NAMALWA (cell line): ENCODE measurements around the gene POLR3C.

Experiments used
- DNase-seq: peaks from one replicate; pipeline ENCODE4 v3.0.0-alpha.2; 2015; ENCODE audit warnings: low spot score

POLR3C gene

GRCh38 chr1:145871994-145872924 lies 48.3 kb downstream of the POLR3C start:
- no peak for DNase-seq

- DNase-seq = no peak
Measured at GRCh38 chr1:145874646-145875045, 50.6 kb downstream of the POLR3C start.

DNA sequence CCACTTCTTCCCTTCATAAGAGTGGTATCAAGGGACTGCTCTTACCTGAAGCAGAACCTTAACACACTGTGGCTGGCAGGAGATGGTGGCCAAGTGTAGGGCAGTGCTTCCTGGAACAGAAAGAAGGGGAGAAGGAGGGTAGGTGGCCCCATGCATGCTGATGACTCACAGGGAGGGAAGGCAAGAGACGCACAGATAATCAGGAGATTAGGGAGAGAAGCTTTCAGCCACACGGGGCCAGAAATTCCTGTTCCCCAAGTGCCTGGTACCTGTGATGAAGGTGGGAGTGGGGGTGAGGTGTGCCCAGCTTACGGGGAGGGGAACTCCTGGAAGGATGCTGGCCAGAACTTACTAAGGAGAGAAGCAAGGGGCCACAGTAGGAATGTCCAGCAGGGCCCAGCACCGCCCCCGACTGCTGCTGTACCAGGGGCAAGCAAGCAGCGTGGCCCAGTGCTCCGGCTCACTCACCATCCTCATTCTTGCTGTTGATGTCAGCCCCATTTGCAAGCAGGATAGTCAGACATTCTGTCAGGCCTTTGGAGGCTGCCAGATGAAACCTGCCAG lies 54.0 kb downstream of the POLR3C start:
- no peak for DNase-seq

DNA sequence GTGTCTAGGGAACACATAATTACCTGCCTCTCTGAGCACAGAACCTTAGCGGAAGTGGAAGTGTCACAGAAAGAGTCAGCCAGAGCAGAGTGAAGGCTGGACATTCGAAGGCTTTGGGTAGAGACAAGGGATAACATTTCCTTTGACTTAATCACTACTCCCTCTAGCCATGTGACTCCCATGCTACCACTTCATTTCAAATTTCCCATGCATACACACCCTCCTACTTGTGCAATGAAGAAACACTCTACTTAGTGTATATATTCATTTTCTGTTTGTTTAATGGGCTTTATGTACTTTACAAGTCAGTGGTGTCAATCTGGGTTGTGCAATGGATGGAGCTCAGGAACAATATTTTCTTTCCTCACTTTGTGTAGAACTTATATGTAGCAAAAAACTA lies 54.7 kb downstream of the POLR3C start:
- no peak for DNase-seq

DNA sequence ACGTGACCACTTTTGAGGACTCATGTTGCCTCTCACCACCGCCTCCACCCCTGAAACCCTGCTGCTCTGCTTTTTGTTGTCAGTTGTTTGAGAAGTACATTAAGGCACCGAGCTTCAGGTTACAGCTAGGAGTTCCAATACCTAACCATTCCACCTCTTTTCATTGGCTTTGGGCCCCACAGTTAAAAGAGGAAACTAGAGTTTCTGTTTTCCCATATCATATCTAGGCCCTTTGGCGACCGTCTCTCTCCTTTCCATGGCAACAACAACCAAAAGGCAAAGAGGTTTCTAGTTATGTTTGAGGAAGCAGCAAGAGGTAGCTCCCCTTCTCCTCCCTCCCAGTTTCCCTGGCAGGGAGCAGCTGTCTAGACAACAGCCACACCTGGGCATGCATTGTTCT lies 55.8 kb downstream of the POLR3C start:
- no peak for DNase-seq

- DNase-seq = no peak
Measured at GRCh38 chr1:145884675-145885074, 60.7 kb downstream of the POLR3C start.

DNA sequence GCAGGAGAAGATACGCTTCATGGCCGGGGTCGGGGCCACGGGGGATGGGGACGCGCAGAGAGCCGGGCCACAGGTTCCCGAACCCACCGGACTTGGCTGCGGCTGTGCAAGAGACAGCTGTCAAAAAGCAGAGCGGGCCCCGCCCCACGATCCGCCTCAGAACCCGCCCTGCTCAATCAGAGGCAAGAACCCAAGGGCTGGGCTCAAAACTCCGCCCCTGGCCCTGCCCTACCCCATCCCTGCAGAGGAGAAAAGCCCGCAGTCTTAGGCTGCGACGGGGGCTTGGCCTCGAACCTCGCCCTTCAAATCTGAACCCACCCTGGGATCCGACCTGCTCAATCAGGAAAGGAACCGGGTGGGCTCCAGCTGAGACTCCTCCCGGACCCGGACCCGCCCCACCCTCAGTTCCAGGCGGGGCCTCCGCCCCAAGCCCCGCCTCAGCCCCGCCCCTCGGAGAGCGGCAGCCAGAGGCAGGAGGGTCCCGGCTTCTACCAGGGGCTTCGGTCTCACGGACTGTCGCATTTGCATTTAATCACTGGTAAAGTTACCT lies 61.8 kb downstream of the POLR3C start, which contains the start of gene ANKRD35:
ANKRD35 (minus strand) TSS at position 129 of the 550 bp plus-strand sequence; CDS start at position 21, 108 bp downstream.
- DNase-seq = peak; percentile 96

DNA sequence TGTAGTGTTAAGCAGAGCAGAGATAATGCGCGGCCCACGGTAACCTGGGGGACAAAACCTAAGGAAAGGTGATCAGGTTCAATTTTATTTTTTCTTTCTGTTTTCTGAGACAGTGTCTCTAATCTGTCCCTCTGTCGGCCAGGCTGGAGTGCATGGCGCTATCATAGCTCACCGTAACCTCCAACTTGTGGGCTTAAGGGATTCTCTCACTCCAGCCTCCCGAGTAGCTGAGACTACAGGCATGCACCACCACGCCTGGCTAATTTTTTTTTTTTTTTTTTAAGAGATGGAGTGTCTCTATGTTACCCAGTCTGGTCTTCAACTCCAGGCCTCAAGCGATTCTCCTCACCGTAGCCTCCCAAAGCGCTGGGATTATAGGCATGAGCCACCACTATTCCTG lies 62.4 kb downstream of the POLR3C start:
- DNase-seq = no peak

GRCh38 chr1:145886816-145887215 lies 62.8 kb downstream of the POLR3C start:
- DNase-seq = no peak

DNA sequence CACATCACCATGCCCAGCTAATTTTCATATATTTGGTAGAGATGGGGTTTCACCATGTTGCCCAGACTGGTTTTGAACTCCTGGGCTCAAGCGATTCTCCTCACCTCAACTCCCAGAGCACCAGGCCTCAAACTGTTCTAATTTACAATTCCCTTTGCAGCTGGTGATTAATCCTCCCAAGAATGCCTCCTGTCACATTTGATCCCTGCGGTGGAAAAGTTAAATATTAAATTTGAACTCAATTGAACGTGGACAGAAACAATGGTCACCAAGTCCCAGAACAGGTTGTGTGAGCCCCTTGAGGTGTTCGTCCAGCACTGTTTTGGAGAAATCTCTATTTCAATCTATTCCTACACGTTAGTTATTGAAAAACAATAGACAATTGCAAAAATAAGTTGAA lies 63.6 kb downstream of the POLR3C start:
- no peak for DNase-seq

GRCh38 chr1:145889722-145890121 lies 65.7 kb downstream of the POLR3C start:
- DNase-seq = no peak

- DNase-seq = no peak
Measured at GRCh38 chr1:145891143-145891542, 67.1 kb downstream of the POLR3C start.

- peak; percentile 74 for DNase-seq
Measured at GRCh38 chr1:145891587-145892485, 67.8 kb downstream of the POLR3C start.

- no peak for DNase-seq
Measured at GRCh38 chr1:145892486-145893087, 68.6 kb downstream of the POLR3C start.

- no peak for DNase-seq
Measured at GRCh38 chr1:145893306-145894055, 69.5 kb downstream of the POLR3C start.
